Bronchial epithelial cell (primary cell): ENCODE data around the gene SPTBN1. TPM values are rescaled to one million over a fixed set of nuclear protein-coding genes. Genes with fewer than 3 reads are reported as not detected.

Source experiments
- DNase-seq: peaks from one replicate; pipeline ENCODE4 v3.0.0-alpha.2; 2010; ENCODE audit warnings: low read depth
- FAIRE-seq: peaks from 2 replicates; lab custom pipeline; 2011; peaks lifted over from hg19 to GRCh38; lab: Jason Lieb, UNC
- H3K27me3 ChIP-seq: 2 replicates; pipeline ENCODE4 v1.5.1; 2011; ENCODE audit warnings: low read length; ENCODE audit not compliant: control insufficient read depth, insufficient read depth
- H3K36me3 ChIP-seq: 2 replicates; pipeline ENCODE4 v1.5.1; 2011; ENCODE audit warnings: low read length; ENCODE audit not compliant: control insufficient read depth, insufficient read depth
- H3K4me3 ChIP-seq: 2 replicates; pipeline ENCODE4 v1.5.1; 2011; ENCODE audit warnings: mild to moderate bottlenecking, low read depth, low read length, control low read depth
- CTCF ChIP-seq: IDR thresholded peaks from 2 replicates; pipeline ENCODE4 v1.5.1; 2011; ENCODE audit warnings: mild to moderate bottlenecking, moderate library complexity, low read length, control low read depth, inconsistent platforms; ENCODE audit not compliant: insufficient read depth, severe bottlenecking
- total RNA-seq: library from RNA; depleted of rRNA; stranded (reverse); fragments of >200 nt; gene quantifications from 2 replicates; pipeline ENCODE4 v1.2.1, GENCODE V29; 2014

Gene SPTBN1
- total RNA-seq, 1 donor from 2014 or later = 339 TPM

- Histone ChIP-seq H3K4me3 (no peak overlapping the region), H3K36me3 (peaks cover 52% of the 10 kb centered on the region), H3K27me3 (no peaks in the 10 kb centered on the region)
- FAIRE-seq (no peak), DNase-seq (no peak)
- no peak for TF ChIP-seq CTCF
These were observed 193.1 kb downstream of the SPTBN1 start for GRCh38 chr2:54649191-54649590.

- FAIRE-seq (no peak), DNase-seq (no peak)
- Histone ChIP-seq H3K27me3 (no peaks in the 10 kb centered on the region), H3K4me3 (no peak overlapping the region), H3K36me3 (peaks cover 48% of the 10 kb centered on the region)
- no peak for TF ChIP-seq CTCF
These were observed 193.5 kb downstream of the SPTBN1 start for GRCh38 chr2:54649633-54650032.

- Histone ChIP-seq H3K4me3 (no peak overlapping the region), H3K27me3 (no peaks in the 10 kb centered on the region), H3K36me3 (peaks cover 51% of the 10 kb centered on the region)
- no peak for TF ChIP-seq CTCF
- no peak for DNase-seq
- no peak for FAIRE-seq
These were observed 194.5 kb downstream of the SPTBN1 start for GRCh38 chr2:54650612-54651011.

GRCh38 chr2:54651291-54651690 lies 195.2 kb downstream of the SPTBN1 start:
- Histone ChIP-seq H3K4me3 (no peak overlapping the region), H3K36me3 (peaks cover 50% of the 10 kb centered on the region), H3K27me3 (no peaks in the 10 kb centered on the region)
- TF ChIP-seq CTCF = no peak
- DNase-seq (no peak), FAIRE-seq (no peak)

GRCh38 chr2:54652540-54652939 lies 196.4 kb downstream of the SPTBN1 start:
- FAIRE-seq (no peak), DNase-seq (peak; percentile 65)
- peaks cover 51% of the 10 kb centered on the region for H3K36me3 ChIP-seq
- H3K4me3 ChIP-seq = no peak overlapping the region
- no peaks in the 10 kb centered on the region for H3K27me3 ChIP-seq
- no peak for TF ChIP-seq CTCF

GRCh38 chr2:54653572-54654204 lies 197.6 kb downstream of the SPTBN1 start:
- H3K4me3 ChIP-seq = no peak overlapping the region
- no peak for FAIRE-seq
- peaks cover 57% of the 10 kb centered on the region for H3K36me3 ChIP-seq
- no peak for TF ChIP-seq CTCF
- H3K27me3 ChIP-seq = no peaks in the 10 kb centered on the region
- DNase-seq = no peak
